HG02610 (cell line): ENCODE measurements around the gene PIGT.
A peak's percentile ranks its signal among the peaks of the same experiment; 100 is the strongest.

ENCODE experiments used
- ATAC-seq: cut with Tn5 transposase; IDR thresholded peaks from one replicate; pipeline ENCODE4 v1.9.1; 2021; ENCODE audit warnings: mild to moderate bottlenecking, moderate library complexity; ENCODE audit not compliant: unreplicated experiment

Gene PIGT

DNA sequence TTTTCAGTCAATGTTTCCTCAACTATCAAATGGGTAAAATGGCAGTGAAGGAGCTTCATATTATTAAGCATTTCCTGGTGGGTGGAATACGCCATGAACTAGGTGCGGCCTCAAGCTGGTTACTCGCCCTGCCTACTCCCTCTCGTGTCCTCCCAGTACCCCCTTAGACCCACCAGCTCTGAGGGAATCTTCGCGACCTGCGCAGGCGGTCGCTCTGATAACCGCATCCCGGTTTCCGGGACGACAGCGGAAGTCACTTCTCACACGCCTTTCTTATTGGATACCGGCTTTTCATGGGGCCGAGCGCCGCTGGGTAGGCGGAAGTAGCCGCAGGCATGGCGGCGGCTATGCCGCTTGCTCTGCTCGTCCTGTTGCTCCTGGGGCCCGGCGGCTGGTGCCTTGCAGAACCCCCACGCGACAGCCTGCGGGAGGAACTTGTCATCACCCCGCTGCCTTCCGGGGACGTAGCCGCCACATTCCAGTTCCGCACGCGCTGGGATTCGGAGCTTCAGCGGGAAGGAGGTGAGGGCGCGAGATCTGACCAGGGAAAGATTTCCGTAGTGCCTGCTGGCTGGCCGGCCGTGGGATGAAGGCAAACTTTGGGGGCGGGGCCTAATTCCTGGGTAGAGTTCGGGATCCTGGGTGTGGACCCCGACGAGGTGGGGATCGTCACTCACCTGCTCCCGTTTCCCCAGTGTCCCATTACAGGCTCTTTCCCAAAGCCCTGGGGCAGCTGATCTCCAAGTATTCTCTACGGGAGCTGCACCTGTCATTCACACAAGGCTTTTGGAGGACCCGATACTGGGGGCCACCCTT is at the start of gene PIGT:
PIGT (plus strand) TSS at position 320 of the 816 bp plus-strand sequence; CDS start at position 336, 16 bp downstream.
- peak; percentile 76 for ATAC-seq

DNA sequence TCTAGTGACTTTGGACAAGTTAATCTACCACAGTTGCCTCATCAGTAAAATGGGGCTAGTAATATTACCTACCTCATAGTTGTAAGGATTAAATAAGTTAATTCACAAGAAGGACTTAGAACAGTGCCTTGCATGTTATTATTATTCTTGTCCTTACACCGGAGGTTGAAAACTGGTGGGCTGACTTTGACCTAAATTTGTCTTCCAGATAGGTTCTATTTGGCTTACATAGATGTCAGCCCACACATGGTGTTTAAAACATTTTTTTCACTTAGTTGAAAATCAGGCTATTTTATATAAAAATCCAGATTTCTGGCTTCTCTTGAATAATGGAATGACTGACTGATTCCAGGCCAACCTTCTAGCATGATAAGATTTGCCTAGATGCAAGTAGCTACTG is 49.7 kb upstream of the PIGT start:
- ATAC-seq, result no peak

DNA sequence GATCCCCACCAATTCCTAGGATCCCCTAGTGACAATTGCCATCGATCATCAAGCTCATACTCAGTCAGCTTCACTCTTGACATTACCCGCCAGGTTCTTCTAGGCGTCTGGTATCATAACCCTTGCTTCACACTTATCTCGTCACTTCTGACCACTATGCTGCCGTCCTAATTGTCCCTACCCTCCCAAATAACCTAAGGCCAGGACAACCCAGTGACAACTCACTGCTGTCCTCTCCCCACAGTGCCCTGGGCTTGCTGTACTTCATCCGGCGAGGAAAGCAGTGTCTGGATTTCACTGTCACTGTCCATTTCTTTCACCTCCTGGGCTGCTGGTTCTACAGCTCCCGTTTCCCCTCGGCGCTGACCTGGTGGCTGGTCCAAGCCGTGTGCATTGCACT is 49.3 kb upstream of the PIGT start:
- ATAC-seq, result no peak

- ATAC-seq, result no peak
Measured at GRCh38 chr20:45367126-45367525, 48.8 kb upstream of the PIGT start.

- ATAC-seq, result peak; percentile 84
Measured at GRCh38 chr20:45368221-45368980, 47.5 kb upstream of the PIGT start.

- ATAC-seq, result no peak
Measured at GRCh38 chr20:45370571-45371160, 45.3 kb upstream of the PIGT start.

GRCh38 chr20:45372241-45372640 is 43.7 kb upstream of the PIGT start:
- no peak for ATAC-seq

- no peak for ATAC-seq
Measured at GRCh38 chr20:45372646-45373352, 43.1 kb upstream of the PIGT start.

- ATAC-seq, result peak; percentile 71
Measured at GRCh38 chr20:45373353-45374100, 42.4 kb upstream of the PIGT start.

DNA sequence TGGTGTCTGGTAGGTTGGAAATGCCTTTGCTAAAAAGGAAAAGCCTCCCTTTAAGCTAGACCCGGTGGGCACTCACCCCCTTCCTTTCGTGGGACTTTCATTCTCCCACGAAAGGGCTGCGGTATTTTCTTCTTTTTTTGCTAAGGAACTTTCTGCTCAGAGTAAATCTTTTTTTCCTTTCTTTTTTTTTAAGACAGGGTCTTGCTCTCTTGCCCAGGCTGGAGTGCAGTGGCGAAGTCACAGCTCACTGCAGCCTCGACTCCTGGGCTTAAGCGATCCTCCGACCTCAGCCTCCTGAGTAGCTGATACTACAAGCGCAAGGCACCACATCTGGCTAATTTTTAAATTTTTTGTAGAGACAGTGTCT is 41.9 kb upstream of the PIGT start:
- ATAC-seq, result no peak

DNA sequence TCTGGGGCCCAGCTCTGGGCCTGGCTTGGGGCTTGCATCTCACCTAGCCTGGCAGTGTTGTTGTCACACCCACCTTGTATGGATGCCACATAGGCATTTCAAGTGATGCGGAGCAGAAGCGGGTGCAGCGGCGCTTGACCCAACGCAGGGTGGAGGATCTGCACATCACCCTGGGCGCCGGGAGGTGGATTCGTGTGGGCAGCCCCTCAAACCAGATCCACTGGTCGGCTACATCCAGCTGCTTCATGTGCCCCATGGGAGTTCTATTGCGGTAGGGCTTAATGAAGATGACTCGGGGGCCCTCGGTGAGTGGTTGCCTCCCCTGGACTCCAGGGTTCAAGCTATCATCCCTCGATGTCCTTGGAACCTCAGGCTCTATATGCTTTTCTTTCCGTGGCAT is 41.0 kb upstream of the PIGT start:
- no peak for ATAC-seq

DNA sequence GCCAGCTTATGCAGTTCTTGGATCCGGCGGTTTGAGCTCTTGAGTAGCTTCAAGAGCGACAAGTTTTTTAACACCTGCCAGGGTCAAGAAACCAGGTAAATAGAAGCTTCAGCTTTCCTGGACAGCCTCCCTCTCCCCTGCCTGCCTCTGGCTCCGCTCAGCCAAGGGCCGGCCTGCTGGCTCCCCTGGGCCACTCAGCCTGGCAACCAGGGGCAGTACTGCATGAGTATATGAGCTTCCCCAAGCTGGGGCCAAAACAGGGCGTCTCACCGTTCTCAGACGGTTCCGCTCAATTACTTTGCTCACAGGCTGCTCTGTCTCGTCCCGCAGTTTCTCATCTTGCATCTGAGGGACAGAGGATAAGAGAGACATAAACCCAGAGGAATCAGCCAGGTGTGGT is 38.7 kb upstream of the PIGT start:
- no peak for ATAC-seq

DNA sequence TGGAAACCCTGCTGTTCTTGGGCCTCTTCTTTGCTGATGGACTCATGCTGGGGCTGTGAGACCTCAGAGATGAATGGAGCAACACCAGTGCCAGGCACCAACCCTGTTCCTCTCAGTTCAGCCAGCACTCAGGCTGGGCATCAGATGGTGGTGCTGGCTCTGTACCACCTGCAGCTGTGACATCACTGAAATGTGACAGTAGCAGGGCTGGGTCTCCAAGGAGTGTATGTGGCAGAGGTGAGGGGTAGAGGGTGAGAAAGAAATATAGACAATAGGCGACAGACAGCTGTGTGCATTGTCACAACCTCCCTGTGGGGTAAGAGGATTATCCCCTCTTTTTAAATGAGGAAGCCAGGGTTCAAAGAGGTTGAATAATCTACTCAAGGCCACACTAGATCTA is 37.8 kb upstream of the PIGT start, which contains the start of gene TP53TG5:
TP53TG5 (minus strand) TSS at position 135 of the 400 bp plus-strand sequence; CDS start at position 46, 89 bp downstream.
- ATAC-seq, result no peak

DNA sequence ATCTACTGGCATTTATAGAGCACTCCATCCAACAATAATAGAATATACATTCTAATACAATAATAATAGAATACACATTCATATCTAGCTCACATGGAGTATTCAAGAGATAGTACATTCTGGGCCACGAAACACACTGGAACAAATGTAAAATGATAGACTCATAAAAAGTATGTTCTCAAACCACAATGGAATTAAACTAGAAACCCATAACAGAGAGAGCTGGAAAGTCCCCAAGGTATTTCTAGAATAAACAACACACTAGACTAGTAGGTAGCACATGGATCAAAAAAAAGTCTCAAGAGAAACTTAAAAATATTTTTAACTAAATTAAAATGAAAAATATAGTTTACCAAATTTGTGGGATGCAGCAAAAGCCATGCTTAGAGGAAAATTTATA is 28.7 kb upstream of the PIGT start:
- no peak for ATAC-seq

DNA sequence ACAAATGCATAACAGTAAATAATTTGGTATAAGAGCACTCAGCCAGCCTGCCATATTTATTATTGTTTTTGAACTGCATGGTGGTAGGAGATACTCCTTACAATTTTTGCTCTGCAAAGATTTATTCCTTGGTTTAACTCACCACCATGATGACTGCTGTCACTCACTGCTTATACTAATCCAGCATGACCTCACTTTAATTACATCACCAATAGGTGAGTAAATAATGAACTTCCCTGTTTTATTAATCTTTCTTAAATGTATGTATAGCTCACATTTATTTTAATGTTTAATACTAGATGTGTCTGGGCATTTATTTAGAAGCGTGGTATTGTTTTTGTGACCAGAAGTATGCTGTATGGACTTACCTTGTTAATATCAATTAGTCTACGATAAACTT is 25.0 kb upstream of the PIGT start:
- no peak for ATAC-seq

GRCh38 chr20:45391559-45391958 is 24.4 kb upstream of the PIGT start:
- ATAC-seq, result no peak

GRCh38 chr20:45392733-45393132 is 23.2 kb upstream of the PIGT start:
- no peak for ATAC-seq

- no peak for ATAC-seq
Measured at GRCh38 chr20:45394221-45395113, 21.5 kb upstream of the PIGT start.

DNA sequence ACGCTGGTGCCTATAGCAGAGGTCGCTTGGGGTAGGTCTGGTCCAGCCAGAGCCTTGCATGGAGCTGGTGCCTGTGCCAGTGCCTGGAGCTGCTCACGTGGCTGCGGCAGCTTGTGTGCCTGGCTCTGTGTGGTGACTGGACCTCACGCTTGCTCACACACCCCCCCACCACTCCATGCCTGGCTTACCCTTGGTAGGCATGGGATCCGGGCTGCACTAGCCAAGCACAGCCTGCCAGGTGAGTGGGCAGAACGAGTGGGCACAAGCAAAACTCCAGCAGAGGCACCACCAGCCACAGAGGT is 20.9 kb upstream of the PIGT start:
- ATAC-seq, result no peak

DNA sequence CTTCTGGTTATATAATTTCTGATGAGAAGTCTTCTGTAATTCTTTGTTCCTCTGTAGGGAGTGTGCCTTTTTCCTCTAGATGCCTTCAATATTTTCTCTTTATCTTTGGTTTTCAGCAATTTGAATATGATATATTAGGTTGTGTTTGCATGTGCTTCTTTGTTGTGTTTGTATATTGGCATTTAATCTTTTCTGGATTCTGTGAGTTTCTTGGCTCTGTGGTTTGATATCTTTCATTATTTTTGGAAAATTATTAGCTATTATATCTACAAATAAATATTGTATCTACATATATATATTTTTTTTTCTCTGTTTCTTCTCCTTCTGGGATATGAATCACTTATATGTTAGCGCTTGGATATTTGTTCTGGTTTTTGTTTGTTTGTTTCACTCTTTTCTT is 16.9 kb upstream of the PIGT start:
- no peak for ATAC-seq
